Activated naive CD8-positive, alpha-beta T cell treated with anti-CD3 and anti-CD28 coated beads, Interleukin-2, amount 10 ng/mL, durations not matched to agents 7 days and 5 days (primary cell): ENCODE measurements around the gene TMEM140. TPM values are rescaled to one million over a fixed set of nuclear protein-coding genes. Genes with fewer than 3 reads are reported as not detected.
"Not testable (repeated sequence)": the region's sequence is repeated elsewhere in the genome, so short reads cannot be mapped to it uniquely, and the experiment has no call there.

ENCODE experiments used
- ATAC-seq: fragments of 150-1000 bp; cut with Tn5 transposase; one replicate; pipeline ENCODE4 v1.10.0; 2021; ENCODE audit warnings: low read depth, moderate library complexity
- POLR2A ChIA-PET: fragments of 350-600 bp; sonication (Branson Sonifier 250); formaldehyde crosslinking; loops from one replicate; lab custom pipeline; 2021; ENCODE audit warnings: antibody characterized with exemption; lab: Charles Lee
- DNase-seq: peaks from one replicate; pipeline ENCODE4 v3.0.0; 2021
- H3K27ac Mint-ChIP-seq: one replicate; pipeline ENCODE4 v1.8.0; 2022; ENCODE audit warnings: mild to moderate bottlenecking, mixed read lengths
- H3K27me3 Mint-ChIP-seq: one replicate; pipeline ENCODE4 v1.8.0; 2022; ENCODE audit warnings: mild to moderate bottlenecking, moderate library complexity, mixed read lengths
- H3K36me3 Mint-ChIP-seq: one replicate; pipeline ENCODE4 v1.8.0; 2021; ENCODE audit warnings: mild to moderate bottlenecking, mixed read lengths
- H3K4me1 Mint-ChIP-seq: one replicate; pipeline ENCODE4 v1.8.0; 2021; ENCODE audit warnings: mixed read lengths
- H3K4me3 Mint-ChIP-seq: one replicate; pipeline ENCODE4 v1.8.0; 2022; ENCODE audit warnings: mild to moderate bottlenecking, moderate library complexity, mixed read lengths
- H3K9me3 Mint-ChIP-seq: one replicate; pipeline ENCODE4 v1.8.0; 2021; ENCODE audit warnings: mixed read lengths
- microRNA-seq: library from miRNA; unstranded; fragments of <30 nt; microRNA quantifications from one replicate; pipeline ENCODE4 v1.2.0, GENCODE V29; 2022
- total RNA-seq, 2 experiments: library from RNA; stranded (reverse); gene quantifications; one replicate each; pipeline ENCODE4 v1.2.3, GENCODE V29; 2021

TMEM140 gene
- total RNA-seq, 2 experiments from 2014 or later, result 29.8 to 31.0 TPM

DNA sequence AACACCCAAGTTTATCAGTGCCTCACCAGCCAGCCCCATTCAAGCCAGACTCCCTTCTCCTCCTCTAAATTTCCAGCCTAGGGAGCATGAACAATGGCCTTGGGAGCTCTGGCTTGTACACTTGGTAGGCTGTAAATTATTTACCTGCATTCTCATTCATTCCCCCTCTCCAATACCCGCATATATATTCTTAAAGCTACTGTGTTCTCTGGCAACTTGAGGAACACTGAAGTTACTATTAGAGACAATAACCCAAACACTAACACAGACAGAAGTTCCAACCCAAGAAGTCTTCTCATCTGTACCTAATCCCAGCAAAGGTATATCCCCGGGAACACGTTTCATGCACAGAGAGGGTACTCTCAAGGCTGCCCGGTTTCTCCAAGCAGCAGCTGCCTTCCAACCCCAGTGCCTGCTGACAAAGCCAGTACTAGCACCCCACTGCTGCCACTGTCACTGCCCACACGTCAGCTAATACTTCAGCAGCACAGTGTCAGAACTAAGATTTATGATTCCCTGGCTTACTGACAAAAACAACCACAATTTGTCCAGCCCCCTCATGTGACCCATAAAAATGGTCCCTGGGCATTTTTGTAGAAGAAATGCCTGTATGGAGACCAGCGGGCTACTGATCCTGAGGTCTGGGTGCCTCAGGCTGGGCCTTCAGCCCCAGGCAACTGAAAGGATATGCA, 60.4 kb downstream of the TMEM140 start:
- no peak for DNase-seq
- H3K27me3 Mint-ChIP-seq, result peaks cover 1% of the 10 kb centered on the region
- no peak overlapping the region for H3K4me3 Mint-ChIP-seq
- peaks cover 10% of the 10 kb centered on the region for H3K36me3 Mint-ChIP-seq
- no peak for ATAC-seq
- H3K9me3 Mint-ChIP-seq, result no peaks in the 10 kb centered on the region
- POLR2A ChIA-PET, result no interaction called here
- H3K4me1 Mint-ChIP-seq, result peaks cover 14% of the 10 kb centered on the region
- H3K27ac Mint-ChIP-seq, result no peak overlapping the region

DNA sequence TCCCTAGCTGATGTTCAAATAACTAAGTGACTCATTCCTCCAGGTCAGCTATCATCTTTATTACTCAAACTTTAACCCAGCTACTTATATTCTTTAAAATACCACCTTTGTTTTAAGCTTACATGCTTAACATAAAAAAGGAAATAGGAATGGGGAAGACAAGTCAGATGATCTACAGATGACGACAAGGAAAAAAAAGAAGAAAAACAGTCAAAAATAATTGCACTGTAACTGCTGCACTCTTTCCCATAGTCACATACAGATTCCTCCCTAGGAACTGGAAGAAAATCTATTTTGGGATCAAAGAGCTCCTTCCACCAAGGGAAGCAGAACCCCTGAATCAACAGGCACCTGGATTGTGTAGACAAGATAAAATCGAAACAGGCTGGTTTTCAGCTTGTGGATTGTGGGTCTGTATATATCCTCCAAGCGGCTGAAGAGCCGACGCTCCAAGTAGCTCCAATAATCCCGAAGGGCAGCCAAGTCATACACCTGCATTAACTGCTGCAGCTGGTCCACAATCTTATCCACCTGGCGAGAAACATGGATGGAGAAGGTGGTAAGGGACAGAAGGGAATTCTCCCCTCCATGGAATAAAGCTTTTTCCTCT, 61.5 kb downstream of the TMEM140 start:
- Mint-ChIP-seq H3K36me3 (peaks cover 4% of the 10 kb centered on the region), H3K4me1 (peaks cover 9% of the 10 kb centered on the region), H3K4me3 (no peak overlapping the region), H3K9me3 (no peaks in the 10 kb centered on the region), H3K27ac (no peak overlapping the region), H3K27me3 (peaks cover 1% of the 10 kb centered on the region)
- POLR2A ChIA-PET, result interaction anchor here (1.2 to 3.1 kb wide), 2 partner anchors 18 to 61 kb away, joined by 3 to 19 read pairs; partner anchors contain the start of gene TMEM140
- DNase-seq (no peak), ATAC-seq (no peak)

DNA sequence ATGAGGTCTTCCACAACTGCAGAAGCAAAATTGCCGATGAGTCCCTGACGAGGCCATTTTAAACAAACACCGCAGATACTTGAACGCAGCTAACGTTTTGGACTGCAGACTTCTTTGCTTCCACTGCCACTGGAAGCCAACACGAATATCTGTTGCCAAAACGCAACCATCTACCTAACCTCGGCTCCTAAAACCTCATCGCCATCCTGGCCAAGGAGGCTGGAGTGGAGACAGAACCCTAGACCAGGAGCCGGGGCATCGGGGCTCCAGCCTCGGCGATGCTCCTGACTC, 63.0 kb downstream of the TMEM140 start:
- ATAC-seq, result no peak
- DNase-seq, result no peak

DNA sequence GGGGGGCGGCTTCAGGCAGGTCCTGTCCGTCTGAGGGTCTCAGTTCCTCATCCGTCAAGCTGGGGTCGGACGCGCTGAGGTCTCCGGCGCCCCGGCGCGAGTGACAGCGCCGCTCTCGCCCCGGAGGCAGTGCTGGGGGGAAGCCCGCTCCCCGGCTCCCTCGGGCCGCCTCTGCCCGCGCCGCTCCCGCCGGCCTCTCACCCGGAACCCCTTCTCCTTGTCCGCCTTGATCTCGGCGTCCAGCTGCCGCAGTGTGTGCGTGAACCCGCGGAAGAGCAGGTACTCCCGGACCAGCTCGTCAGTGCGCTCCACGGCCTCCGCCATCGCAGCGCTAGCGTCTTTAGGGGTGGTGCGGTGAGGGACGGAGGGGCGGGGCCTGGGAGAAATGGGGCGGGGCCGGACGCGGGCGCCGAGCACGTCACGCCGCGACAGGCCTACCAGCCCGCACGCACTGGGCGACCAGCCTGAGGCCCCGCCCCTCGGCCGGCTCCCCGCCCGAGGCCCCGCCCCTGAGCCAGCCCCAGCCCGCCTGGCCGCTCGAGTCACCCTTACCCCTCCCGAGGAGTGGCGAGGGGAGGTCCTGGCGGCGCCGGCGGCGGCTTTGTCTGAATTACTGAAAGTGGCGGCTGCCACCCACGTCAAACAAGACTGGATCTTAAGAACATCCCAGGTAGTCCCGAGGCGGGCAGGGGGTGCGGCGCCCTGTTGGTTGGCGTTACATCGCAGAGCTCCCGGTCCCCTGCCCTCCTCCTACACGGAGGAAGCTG, 63.5 kb downstream of the TMEM140 start, which contains the start of gene WDR91:
TSS of gene WDR91 (minus strand) at position 348 of the 767 bp plus-strand sequence. CDS start at position 324, 24 bp downstream.
- Mint-ChIP-seq H3K36me3 (peaks cover 1% of the 10 kb centered on the region), H3K4me3 (peak within 1 kb of the TSS; percentile 98), H3K9me3 (no peaks in the 10 kb centered on the region), H3K27ac (peak within 1 kb of the TSS; percentile 99), H3K27me3 (peaks cover 1% of the 10 kb centered on the region), H3K4me1 (peaks cover 9% of the 10 kb centered on the region)
- DNase-seq (peak; percentile 94), ATAC-seq (peak; percentile 90)
- POLR2A ChIA-PET, result interaction anchor here (1.2 to 3.1 kb wide), 5 partner anchors 8 to 218 kb away, joined by 3 to 19 read pairs (median 4); partner anchors contain the start of gene TMEM140

More for the DNA sequence above, 63.0 kb downstream of the TMEM140 start:
- POLR2A ChIA-PET, result interaction anchor here (0.9 to 3.1 kb wide), 7 partner anchors 8 to 217 kb away, joined by 3 to 19 read pairs (median 3); partner anchors contain the start of gene TMEM140
- Mint-ChIP-seq H3K4me1 (peaks cover 9% of the 10 kb centered on the region), H3K4me3 (peak overlapping the region; percentile 98), H3K9me3 (no peaks in the 10 kb centered on the region), H3K36me3 (peaks cover 1% of the 10 kb centered on the region), H3K27me3 (peaks cover 1% of the 10 kb centered on the region), H3K27ac (peak overlapping the region; percentile 99)

DNA sequence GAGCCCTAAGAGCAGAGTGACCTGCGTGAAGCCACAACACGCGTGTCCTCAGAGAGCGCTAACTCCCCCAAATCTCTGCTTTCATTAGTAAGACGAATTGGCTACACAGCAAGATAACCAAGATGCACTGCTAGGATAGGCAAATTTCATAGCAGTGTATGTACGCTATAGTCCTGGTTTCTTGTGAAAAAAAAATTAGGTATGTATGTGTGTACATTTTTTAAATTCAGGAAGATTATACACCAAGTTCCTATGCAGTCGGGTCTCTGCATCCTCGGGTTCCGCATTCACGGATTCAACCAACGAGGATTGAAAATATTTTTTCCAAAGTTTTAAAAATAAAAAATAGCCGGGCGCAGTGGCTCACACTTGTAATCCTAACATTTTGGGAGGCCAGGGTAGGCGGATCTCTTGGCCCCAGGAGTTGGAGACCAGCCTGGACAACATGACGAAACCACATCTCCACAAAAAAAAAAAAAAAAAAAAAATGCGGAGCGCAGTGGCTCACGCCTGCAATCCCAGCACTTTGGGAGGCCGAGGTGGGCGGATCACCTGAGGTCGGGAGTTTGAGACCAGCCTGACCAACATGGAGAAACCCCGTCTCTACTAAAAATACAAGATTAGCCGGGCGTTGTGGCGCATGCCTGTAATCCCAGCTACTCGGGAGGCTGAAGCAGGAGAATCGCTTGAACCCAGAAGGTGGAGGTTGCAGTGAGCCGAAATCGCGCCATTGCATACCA, 64.2 kb downstream of the TMEM140 start:
- not testable (repeated sequence) for H3K36me3 Mint-ChIP-seq, H3K27me3 Mint-ChIP-seq, DNase-seq, H3K4me1 Mint-ChIP-seq, H3K9me3 Mint-ChIP-seq, ATAC-seq
- Mint-ChIP-seq H3K27ac (peak overlapping the region; percentile 99), H3K4me3 (peak overlapping the region; percentile 98)
- POLR2A ChIA-PET, result interaction anchor here (1.2 to 3.1 kb wide), 3 partner anchors 7 to 217 kb away, joined by 3 to 19 read pairs (median 4); partner anchors contain the start of gene TMEM140

DNA sequence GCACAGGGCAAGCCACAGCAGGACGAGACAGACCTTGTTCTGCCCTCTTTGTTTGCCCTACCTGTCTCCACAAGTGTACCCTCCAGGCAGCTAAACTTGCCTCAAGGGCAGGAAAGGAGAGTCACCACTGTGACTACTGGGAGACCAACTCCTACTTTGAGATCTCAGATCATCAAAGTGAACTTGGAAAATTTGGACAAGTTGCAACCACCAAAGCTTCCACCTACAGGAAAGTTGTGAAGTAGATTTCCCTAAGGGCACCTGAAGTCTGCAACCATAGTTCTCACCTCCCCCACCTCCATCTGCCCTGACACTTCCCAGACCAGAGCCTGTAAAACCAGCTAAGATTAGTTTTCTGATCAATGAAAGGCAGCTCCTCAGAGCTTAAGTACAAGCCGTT, 66.0 kb downstream of the TMEM140 start:
- DNase-seq, result no peak
- Mint-ChIP-seq H3K27me3 (peaks cover 5% of the 10 kb centered on the region), H3K4me1 (peaks cover 5% of the 10 kb centered on the region), H3K36me3 (no peaks in the 10 kb centered on the region), H3K27ac (no peak overlapping the region), H3K4me3 (no peak overlapping the region), H3K9me3 (peaks cover 2% of the 10 kb centered on the region)
- POLR2A ChIA-PET, result no interaction called here
- ATAC-seq, result no peak

DNA sequence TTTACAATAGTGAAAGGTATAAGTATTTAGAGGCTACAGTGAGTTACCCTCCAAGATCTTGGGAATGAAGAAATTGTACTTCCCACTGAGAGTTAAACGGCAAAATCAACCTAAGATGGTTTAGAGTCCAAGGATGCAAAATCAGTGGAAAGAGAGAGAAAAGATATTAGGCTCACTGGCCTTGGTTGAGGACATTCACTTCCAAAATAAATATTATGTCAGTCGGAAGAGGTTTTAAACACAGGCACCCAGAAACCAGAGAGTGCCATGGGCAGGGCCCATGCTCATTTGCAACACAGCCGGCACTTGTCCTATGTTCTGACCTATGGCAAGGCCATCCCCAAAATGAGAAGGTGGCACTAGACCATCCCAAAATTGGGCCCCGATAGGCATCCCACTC, 67.3 kb downstream of the TMEM140 start:
- Mint-ChIP-seq H3K4me3 (no peak overlapping the region), H3K27ac (no peak overlapping the region), H3K27me3 (peaks cover 6% of the 10 kb centered on the region), H3K9me3 (peaks cover 2% of the 10 kb centered on the region), H3K36me3 (no peaks in the 10 kb centered on the region), H3K4me1 (peaks cover 2% of the 10 kb centered on the region)
- DNase-seq (no peak), ATAC-seq (no peak)
- POLR2A ChIA-PET, result no interaction called here

DNA sequence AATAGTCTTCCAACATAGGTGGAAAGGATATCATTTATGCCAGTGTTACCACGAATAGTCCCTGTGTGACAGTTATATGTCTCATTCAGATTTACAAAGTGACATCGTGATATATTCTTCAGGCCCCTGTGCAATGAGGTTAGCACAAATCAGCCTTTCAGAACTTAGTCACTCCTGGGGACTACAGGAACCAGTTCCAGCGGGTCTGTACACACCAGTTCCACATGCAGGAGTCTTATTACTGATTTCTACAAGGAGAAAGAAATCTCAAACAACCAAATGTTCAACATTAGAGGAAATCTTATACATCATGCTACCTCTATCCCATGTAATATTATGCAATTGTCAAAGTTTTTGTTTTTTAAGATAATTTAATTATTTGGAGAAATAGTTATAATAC, 67.8 kb downstream of the TMEM140 start:
- Mint-ChIP-seq H3K27ac (no peak overlapping the region), H3K4me3 (no peak overlapping the region), H3K27me3 (peaks cover 6% of the 10 kb centered on the region), H3K9me3 (peaks cover 2% of the 10 kb centered on the region), H3K4me1 (peaks cover under 1% of the 10 kb centered on the region), H3K36me3 (peaks cover 2% of the 10 kb centered on the region)
- DNase-seq (no peak), ATAC-seq (no peak)
- POLR2A ChIA-PET, result no interaction called here

Small RNAs within 50 kb of the gene (microRNA-seq; reads per million reads assigned to microRNA genes)
- gene MIR6509, result not detected

Other genes starting within 250 kb of the TMEM140 start
- 1 to 10 TPM; 4.5 to 6.7 TPM for gene AGBL3, start 161.6 kb upstream of the TMEM140 start, total RNA-seq
- 10 to 100 TPM; 39.6 to 40.8 TPM for gene CYREN, start 22.6 kb downstream of the TMEM140 start, total RNA-seq
- gene WDR91, start 63.5 kb downstream of the TMEM140 start, total RNA-seq, result 10 to 100 TPM; 18.7 to 19.1 TPM
- gene STRA8, start 85.8 kb downstream of the TMEM140 start, total RNA-seq, result not detected